ENCODE data around the gene AKAP9.

AKAP9 gene

GRCh38 chr7:92088266-92088665 is 147.6 kb downstream of the AKAP9 start:
- TF ChIP-seq CTCF (IDR thresholded peaks at IDR 0.05), result no peak

GRCh38 chr7:92092210-92092609 is 151.5 kb downstream of the AKAP9 start:
- TF ChIP-seq CTCF (IDR thresholded peaks at IDR 0.05), result no peak

GRCh38 chr7:92095380-92095779 is 154.7 kb downstream of the AKAP9 start:
- no peak for TF ChIP-seq CTCF (IDR thresholded peaks at IDR 0.05)

- no peak for TF ChIP-seq CTCF (IDR thresholded peaks at IDR 0.05)
These were observed 159.9 kb downstream of the AKAP9 start for GRCh38 chr7:92100534-92100933.

GRCh38 chr7:92108821-92109220 is 168.2 kb downstream of the AKAP9 start:
- no peak for TF ChIP-seq CTCF (IDR thresholded peaks at IDR 0.05)

GRCh38 chr7:92110857-92111256 is 170.2 kb downstream of the AKAP9 start:
- TF ChIP-seq CTCF (IDR thresholded peaks at IDR 0.05), result no peak

GRCh38 chr7:92115821-92116220 is 175.2 kb downstream of the AKAP9 start:
- TF ChIP-seq CTCF (IDR thresholded peaks at IDR 0.05), result no peak

GRCh38 chr7:92116949-92117348 is 176.3 kb downstream of the AKAP9 start:
- TF ChIP-seq CTCF (IDR thresholded peaks at IDR 0.05), result no peak

Measured in LNCAP (cell line).